SK-N-SH treated with all-trans-retinoic acid at 6 μM for 48 hours (cell line): Measurements from ENCODE around the gene FOXN3.

Experiments
- ATAC-seq: fragments of 200-7000 bp; cut with Tn5 transposase; 3 replicates; pipeline ENCODE4 v1.9.1; 2020; ENCODE audit warnings: mild to moderate bottlenecking, moderate library complexity
- ARNTL ChIP-seq: fragments of 450-650 bp; formaldehyde crosslinking; IDR thresholded peaks from 2 replicates; pipeline ENCODE4 v1.5.0; 2020; ENCODE audit warnings: low read depth, mild to moderate bottlenecking, moderate library complexity, borderline replicate concordance
- BACH2 ChIP-seq: fragments of 250-450 bp; sonication (Bioruptor Pico); IDR thresholded peaks from 2 replicates; pipeline ENCODE4 v1.9.0; 2021; ENCODE audit warnings: mild to moderate bottlenecking, borderline replicate concordance
- ESRRG ChIP-seq: fragments of 250-450 bp; sonication (Bioruptor Pico); IDR thresholded peaks from 2 replicates; pipeline ENCODE4 v1.6.1; 2021; ENCODE audit warnings: mild to moderate bottlenecking
- GLIS3 ChIP-seq: fragments of 250-450 bp; sonication (Bioruptor Pico); IDR thresholded peaks from 2 replicates; pipeline ENCODE4 v1.5.0; 2020; ENCODE audit warnings: mild to moderate bottlenecking, moderate library complexity
- ISL1 ChIP-seq: fragments of 250-450 bp; sonication (Bioruptor Pico); IDR thresholded peaks from 2 replicates; pipeline ENCODE4 v2.1.2; 2022; ENCODE audit warnings: mild to moderate bottlenecking, moderate library complexity
- OSR1 ChIP-seq: fragments of 250-450 bp; sonication (Bioruptor Pico); IDR thresholded peaks from 2 replicates; pipeline ENCODE4 v1.8.0; 2022; ENCODE audit warnings: moderate library complexity, mild to moderate bottlenecking, inconsistent platforms
- SNAI2 ChIP-seq: fragments of 250-450 bp; sonication (Bioruptor Pico); IDR thresholded peaks from 2 replicates; pipeline ENCODE4 v1.5.0; 2020; ENCODE audit warnings: mild to moderate bottlenecking, moderate library complexity
- TCF4 ChIP-seq: fragments of 250-450 bp; sonication (Bioruptor Pico); IDR thresholded peaks from 2 replicates; pipeline ENCODE4 v1.8.0; 2021; ENCODE audit warnings: mild to moderate bottlenecking, moderate library complexity, borderline replicate concordance
- TOX ChIP-seq: fragments of 250-450 bp; sonication (Bioruptor Pico); IDR thresholded peaks from 2 replicates; pipeline ENCODE4 v1.8.0; 2021; ENCODE audit warnings: mild to moderate bottlenecking, moderate library complexity, borderline replicate concordance
- ZC3H10 ChIP-seq: fragments of 250-450 bp; sonication (Bioruptor Pico); IDR thresholded peaks from 2 replicates; pipeline ENCODE4 v1.5.1; 2021; ENCODE audit warnings: mild to moderate bottlenecking, moderate library complexity
- ZFP3 ChIP-seq: fragments of 250-450 bp; sonication (Bioruptor Pico); IDR thresholded peaks from 2 replicates; pipeline ENCODE4 v1.5.0; 2020; ENCODE audit warnings: mild to moderate bottlenecking, moderate library complexity
- ZNF565 ChIP-seq: fragments of 450-650 bp; formaldehyde crosslinking; conservative IDR thresholded peaks from 2 replicates; pipeline ENCODE4 v1.5.0; 2020; ENCODE audit warnings: low read depth, mild to moderate bottlenecking, moderate library complexity
- ZNF70 ChIP-seq: fragments of 450-650 bp; formaldehyde crosslinking; IDR thresholded peaks from 2 replicates; pipeline ENCODE4 v1.5.0; 2020; ENCODE audit warnings: mild to moderate bottlenecking, moderate library complexity
- ZNF8 ChIP-seq: fragments of 450-650 bp; formaldehyde crosslinking; IDR thresholded peaks from 2 replicates; pipeline ENCODE4 v1.5.0; 2020; ENCODE audit warnings: mild to moderate bottlenecking, moderate library complexity
- TF ChIP-seq, protein P1 (sequence below): fragments of 250-450 bp; sonication (Bioruptor Pico); IDR thresholded peaks from 2 replicates; pipeline ENCODE4 v1.5.1; 2020; ENCODE audit warnings: low read depth, mild to moderate bottlenecking, moderate library complexity
- TF ChIP-seq, protein P2 (sequence below): fragments of 250-450 bp; sonication (Bioruptor Pico); IDR thresholded peaks from 2 replicates; pipeline ENCODE4 v1.5.1; 2021; ENCODE audit warnings: mild to moderate bottlenecking, moderate library complexity
- TF ChIP-seq, protein P3 (sequence below): fragments of 250-450 bp; sonication (Bioruptor Pico); IDR thresholded peaks from 2 replicates; pipeline ENCODE4 v1.8.0; 2021; ENCODE audit warnings: low read depth, mild to moderate bottlenecking, moderate library complexity, borderline replicate concordance
- TF ChIP-seq, protein P4 (sequence below): fragments of 250-450 bp; sonication (Bioruptor Pico); IDR thresholded peaks from 2 replicates; pipeline ENCODE4 v1.5.0; 2020; ENCODE audit warnings: mild to moderate bottlenecking, moderate library complexity

The FOXN3 gene

DNA sequence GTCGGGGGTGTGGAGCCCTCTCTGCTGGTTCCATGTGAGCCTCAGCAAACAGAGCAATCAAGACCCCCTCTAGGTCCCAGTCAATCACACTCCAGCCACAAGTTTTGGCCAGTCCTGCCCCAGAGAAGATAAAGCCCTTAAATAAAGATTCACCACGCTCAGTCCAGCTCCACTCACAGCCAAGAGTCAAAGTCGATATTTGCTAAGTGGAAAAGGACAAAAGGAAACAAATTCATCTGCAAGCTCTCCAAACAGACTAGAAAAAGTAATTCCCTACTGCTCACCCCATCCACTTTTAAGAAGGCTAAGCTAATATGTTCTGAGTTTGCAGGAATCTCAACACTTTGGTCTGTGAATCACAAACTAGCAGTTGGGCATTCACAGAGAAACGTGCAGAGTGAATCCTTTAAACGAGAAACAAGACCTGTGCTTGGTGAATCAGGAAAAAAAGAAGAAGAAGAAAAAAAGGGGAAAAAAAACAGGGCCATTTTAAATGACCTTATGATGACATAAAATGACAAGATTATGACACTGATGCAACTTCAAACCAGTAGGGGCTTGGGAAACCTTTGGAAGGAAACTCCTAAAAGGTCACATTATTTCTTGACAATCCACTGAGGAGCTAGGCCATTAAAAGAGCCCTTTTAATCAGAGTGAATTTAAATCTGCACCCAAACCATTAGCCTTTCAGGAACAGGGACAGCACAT is 41.8 kb upstream of the FOXN3 start (continued):
- TF ChIP-seq ZC3H10 (CRISPR knock-in tag): no peak

DNA sequence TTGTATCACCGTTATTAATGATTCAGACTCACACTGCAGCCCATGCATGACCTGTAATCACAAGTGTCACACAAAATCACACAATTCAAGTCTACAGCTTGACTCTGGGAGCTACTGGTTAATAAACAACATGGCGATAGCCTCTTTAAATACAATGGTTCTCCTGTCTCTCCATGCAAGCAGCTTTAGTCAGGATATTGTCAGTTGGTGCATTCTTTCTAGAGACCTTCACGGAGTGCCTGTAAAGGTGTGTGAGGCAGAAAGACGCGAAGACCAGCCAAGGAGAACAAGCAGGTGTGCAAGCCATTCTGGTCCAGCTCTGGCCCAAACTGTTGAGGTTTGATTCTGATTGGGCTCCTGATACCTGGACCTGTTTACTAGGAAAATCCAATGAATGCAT is 40.0 kb upstream of the FOXN3 start:
- no peak for ATAC-seq
- TF ChIP-seq, protein P1, sequence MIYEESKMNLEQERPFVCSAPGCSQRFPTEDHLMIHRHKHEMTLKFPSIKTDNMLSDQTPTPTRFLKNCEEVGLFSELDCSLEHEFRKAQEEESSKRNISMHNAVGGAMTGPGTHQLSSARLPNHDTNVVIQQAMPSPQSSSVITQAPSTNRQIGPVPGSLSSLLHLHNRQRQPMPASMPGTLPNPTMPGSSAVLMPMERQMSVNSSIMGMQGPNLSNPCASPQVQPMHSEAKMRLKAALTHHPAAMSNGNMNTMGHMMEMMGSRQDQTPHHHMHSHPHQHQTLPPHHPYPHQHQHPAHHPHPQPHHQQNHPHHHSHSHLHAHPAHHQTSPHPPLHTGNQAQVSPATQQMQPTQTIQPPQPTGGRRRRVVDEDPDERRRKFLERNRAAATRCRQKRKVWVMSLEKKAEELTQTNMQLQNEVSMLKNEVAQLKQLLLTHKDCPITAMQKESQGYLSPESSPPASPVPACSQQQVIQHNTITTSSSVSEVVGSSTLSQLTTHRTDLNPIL (CRISPR knock-in tag): no peak
- TF ChIP-seq TOX (CRISPR knock-in tag) (no peak), SNAI2 (CRISPR knock-in tag) (no peak), ISL1 (CRISPR knock-in tag) (no peak), ZNF70 (CRISPR knock-in tag) (no peak), BACH2 (CRISPR knock-in tag) (no peak), ZFP3 (CRISPR knock-in tag) (no peak), GLIS3 (CRISPR knock-in tag) (no peak), TCF4 (CRISPR knock-in tag) (no peak), ESRRG (CRISPR knock-in tag) (no peak), ZNF565 (CRISPR knock-in tag) (no peak), ARNTL (CRISPR knock-in tag) (no peak), ZNF8 (CRISPR knock-in tag) (no peak)
- TF ChIP-seq, protein P2, sequence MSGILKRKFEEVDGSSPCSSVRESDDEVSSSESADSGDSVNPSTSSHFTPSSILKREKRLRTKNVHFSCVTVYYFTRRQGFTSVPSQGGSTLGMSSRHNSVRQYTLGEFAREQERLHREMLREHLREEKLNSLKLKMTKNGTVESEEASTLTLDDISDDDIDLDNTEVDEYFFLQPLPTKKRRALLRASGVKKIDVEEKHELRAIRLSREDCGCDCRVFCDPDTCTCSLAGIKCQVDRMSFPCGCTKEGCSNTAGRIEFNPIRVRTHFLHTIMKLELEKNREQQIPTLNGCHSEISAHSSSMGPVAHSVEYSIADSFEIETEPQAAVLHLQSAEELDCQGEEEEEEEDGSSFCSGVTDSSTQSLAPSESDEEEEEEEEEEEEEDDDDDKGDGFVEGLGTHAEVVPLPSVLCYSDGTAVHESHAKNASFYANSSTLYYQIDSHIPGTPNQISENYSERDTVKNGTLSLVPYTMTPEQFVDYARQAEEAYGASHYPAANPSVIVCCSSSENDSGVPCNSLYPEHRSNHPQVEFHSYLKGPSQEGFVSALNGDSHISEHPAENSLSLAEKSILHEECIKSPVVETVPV: no peak
- TF ChIP-seq, protein P3, sequence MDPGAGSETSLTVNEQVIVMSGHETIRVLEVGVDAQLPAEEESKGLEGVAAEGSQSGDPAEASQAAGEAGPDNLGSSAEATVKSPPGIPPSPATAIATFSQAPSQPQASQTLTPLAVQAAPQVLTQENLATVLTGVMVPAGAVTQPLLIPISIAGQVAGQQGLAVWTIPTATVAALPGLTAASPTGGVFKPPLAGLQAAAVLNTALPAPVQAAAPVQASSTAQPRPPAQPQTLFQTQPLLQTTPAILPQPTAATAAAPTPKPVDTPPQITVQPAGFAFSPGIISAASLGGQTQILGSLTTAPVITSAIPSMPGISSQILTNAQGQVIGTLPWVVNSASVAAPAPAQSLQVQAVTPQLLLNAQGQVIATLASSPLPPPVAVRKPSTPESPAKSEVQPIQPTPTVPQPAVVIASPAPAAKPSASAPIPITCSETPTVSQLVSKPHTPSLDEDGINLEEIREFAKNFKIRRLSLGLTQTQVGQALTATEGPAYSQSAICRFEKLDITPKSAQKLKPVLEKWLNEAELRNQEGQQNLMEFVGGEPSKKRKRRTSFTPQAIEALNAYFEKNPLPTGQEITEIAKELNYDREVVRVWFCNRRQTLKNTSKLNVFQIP (CRISPR knock-in tag): no peak
- TF ChIP-seq, protein P4, sequence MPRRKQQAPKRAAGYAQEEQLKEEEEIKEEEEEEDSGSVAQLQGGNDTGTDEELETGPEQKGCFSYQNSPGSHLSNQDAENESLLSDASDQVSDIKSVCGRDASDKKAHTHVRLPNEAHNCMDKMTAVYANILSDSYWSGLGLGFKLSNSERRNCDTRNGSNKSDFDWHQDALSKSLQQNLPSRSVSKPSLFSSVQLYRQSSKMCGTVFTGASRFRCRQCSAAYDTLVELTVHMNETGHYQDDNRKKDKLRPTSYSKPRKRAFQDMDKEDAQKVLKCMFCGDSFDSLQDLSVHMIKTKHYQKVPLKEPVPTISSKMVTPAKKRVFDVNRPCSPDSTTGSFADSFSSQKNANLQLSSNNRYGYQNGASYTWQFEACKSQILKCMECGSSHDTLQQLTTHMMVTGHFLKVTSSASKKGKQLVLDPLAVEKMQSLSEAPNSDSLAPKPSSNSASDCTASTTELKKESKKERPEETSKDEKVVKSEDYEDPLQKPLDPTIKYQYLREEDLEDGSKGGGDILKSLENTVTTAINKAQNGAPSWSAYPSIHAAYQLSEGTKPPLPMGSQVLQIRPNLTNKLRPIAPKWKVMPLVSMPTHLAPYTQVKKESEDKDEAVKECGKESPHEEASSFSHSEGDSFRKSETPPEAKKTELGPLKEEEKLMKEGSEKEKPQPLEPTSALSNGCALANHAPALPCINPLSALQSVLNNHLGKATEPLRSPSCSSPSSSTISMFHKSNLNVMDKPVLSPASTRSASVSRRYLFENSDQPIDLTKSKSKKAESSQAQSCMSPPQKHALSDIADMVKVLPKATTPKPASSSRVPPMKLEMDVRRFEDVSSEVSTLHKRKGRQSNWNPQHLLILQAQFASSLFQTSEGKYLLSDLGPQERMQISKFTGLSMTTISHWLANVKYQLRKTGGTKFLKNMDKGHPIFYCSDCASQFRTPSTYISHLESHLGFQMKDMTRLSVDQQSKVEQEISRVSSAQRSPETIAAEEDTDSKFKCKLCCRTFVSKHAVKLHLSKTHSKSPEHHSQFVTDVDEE (CRISPR knock-in tag): no peak

DNA sequence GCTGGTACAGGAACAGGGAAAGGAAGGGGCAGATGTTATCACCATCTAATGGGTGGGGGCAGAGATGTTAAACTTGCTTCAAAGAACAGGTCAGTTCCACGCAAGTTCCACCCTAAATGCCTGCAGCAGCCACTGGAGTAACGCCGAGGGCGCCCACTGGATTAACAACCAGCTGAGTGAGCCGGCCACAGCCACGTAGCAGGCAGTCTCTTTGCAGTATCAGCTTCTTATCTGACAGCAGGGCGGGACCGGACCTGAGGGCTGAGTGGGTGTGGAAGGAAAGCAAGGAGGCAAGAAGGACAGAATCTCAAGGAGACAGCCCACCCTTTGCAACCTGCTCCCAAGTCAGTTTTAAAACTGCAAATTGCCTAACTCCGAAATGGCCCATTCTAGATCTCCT is 38.4 kb upstream of the FOXN3 start:
- ATAC-seq: no peak
- TF ChIP-seq, protein P1 (CRISPR knock-in tag): no peak
- no peak for TF ChIP-seq ZC3H10 (CRISPR knock-in tag)
- no peak for TF ChIP-seq TCF4 (CRISPR knock-in tag)
- TF ChIP-seq ARNTL (CRISPR knock-in tag): no peak
- TF ChIP-seq, protein P4 (CRISPR knock-in tag): no peak
- no peak for TF ChIP-seq OSR1 (CRISPR knock-in tag)
- no peak for TF ChIP-seq ZNF565 (CRISPR knock-in tag)
- TF ChIP-seq GLIS3 (CRISPR knock-in tag): no peak
